Measurements from ENCODE around the gene FER1L5.

Gene FER1L5

DNA sequence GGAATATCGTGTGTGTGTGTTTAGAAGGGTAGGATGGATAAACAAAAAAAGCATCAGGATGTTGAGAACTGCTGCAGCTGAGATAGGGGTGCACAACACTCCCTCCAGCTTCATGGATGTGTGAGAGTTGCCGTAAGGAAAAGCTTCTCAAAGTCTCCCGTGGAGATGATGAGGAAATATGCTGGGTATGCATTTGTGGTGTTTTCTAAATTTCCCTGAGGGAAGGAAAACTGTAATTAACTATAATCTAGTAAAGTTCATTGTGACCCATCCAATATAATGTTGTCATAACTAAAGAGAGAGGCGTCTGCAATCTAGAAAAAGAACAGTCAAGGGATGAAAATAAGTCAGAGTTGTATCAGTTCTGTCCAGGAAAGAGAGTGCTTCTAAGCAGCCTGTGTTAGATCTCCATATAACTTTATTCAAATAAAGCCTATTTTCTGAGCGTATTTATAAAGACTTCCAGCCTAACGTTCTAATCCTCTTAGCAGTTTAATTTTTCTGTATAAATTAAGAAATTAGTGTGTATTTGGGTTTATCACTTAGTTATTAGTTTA is 104.6 kb downstream of the FER1L5 start:
- no peak for DNase-seq (ENCODE audit: low spot score)

DNA sequence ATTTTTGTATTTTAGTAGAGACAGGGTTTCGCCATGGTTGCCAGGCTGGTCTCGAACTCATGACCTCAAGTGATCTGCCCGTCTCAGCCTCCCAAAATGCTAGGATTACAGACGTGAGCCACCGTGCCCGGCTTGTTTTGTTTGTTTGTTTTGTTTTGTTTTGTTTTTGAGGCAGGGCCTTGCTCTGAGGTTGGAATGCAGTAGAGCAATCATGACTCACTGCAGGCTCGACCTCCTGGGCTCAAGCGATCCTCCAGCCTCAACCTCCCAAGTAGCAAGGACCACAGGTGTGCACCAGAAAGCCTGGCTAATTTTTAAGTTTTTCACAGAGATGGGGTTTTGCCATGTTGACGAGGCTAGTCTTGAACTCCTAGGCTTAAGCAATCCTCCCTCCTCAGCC is 109.2 kb downstream of the FER1L5 start:
- no peak for DNase-seq (ENCODE audit: low spot score)

DNA sequence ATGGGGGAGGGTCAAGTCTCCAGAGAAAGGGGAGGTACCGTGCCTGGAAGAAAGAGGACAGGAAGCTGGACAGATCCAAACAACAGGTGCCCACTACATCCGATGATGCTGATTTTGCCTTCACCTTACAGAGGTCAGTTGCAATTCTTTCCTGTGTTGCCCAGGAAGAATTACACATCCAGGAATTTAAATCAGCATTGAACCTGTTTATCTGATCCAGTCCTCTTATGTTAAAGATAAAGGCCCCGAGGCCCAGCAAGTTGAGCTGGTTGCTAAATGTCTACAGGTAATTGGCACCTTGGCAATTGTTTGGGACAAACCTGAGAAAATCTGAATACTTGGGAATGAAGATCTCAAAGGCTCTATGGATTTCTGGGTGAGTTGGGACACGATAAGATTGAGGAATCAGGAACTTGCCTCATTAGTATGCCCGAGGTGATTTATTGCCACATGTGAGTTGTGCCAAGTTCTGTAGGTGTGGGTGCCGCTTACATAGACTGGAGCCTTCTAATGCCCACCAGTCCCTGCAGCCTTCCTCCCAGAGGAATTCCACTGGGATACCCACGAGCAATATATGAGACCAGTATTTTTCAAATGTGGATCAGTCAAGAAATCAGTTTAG is 111.2 kb downstream of the FER1L5 start:
- no peak for DNase-seq (ENCODE audit: low spot score)

DNA sequence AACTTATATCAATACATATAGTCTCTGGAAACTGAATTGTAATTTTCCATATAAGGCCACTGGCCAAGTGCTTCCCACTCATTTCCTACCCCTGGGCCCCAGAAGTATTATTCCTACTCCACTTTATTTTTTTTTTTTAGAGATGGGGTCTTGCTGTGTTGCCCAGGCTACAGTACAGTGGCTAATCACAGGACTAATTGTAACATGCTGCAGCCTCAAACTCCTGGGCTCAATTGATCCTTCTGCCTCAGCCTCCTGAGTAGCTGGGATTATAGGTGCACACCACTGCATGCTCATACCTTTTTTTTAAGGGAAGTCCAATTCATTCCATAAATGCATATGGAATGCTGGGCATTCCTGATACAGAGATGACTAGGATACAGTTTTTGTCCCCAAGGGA is 111.8 kb downstream of the FER1L5 start:
- no peak for DNase-seq (ENCODE audit: low spot score)
